SK-N-SH (cell line): ENCODE results near the gene SLC12A3. TPM values are rescaled to one million over a fixed set of nuclear protein-coding genes. Genes with fewer than 3 reads are reported as not detected.

Experiments used
- CTCF ChIA-PET: fragments of 300-600, 350-600 bp; formaldehyde crosslinking; extraction: SDS; loops from one replicate; lab custom pipeline; 2021; lab: Yijun Ruan, JAX
- POLR2A ChIA-PET: fragments of 350-600 bp; sonication (Branson Sonifier 250); formaldehyde crosslinking; extraction: SDS; loops from one replicate; lab custom pipeline; 2020; ENCODE audit warnings: antibody characterized with exemption, inconsistent platforms; lab: Yijun Ruan, JAX
- DNase-seq: peaks from one replicate; pipeline ENCODE4 v3.0.0; 2012
- H2AFZ ChIP-seq: fragments of 200-600 bp; sonication (generic); 2 replicates; pipeline ENCODE4 v1.8.1; 2016; ENCODE audit warnings: antibody characterized with exemption, mild to moderate bottlenecking, low read depth
- H3F3A ChIP-seq: fragments of 200-600 bp; sonication (generic); replicated peaks from 2 replicates; pipeline ENCODE3; 2016; ENCODE audit warnings: antibody characterized with exemption, mild to moderate bottlenecking; ENCODE audit not compliant: insufficient read depth
- H3K27ac ChIP-seq, 2 experiments: fragments of 200-500 bp in 1 of 2; fragments of 200-600 bp in 1 of 2; sonication (Bioruptor generic) in 1 of 2; sonication (generic), shearing (Covaris generic) in 1 of 2; 2 replicates each; pipeline versions ENCODE4 v1.5.1 to v1.6.1; 2014 to 2016; ENCODE audit warnings: low read depth in 2 of 2, inconsistent platforms in 1 of 2, low read length in 1 of 2, mild to moderate bottlenecking in 1 of 2, mixed read lengths in 1 of 2
- H3K27me3 ChIP-seq: fragments of 200-600 bp; sonication (generic), shearing (Covaris generic); 2 replicates; pipeline ENCODE4 v1.6.1; 2016; ENCODE audit warnings: mixed run types; ENCODE audit not compliant: insufficient read depth
- H3K36me3 ChIP-seq, 2 experiments: fragments of 200-500 bp in 1 of 2; fragments of 200-600 bp in 1 of 2; sonication (Bioruptor generic) in 1 of 2; sonication (generic) in 1 of 2; replicated peaks in 1 of 2; 2 replicates each; pipeline versions ENCODE3 to v1.5.1; 2014 to 2016; ENCODE audit warnings: low read length in 1 of 2, mild to moderate bottlenecking in 1 of 2; ENCODE audit not compliant: insufficient read depth in 2 of 2, control insufficient read depth in 1 of 2
- H3K4me1 ChIP-seq, 2 experiments: fragments of 200-500 bp in 1 of 2; fragments of 200-600 bp in 1 of 2; sonication (Bioruptor generic) in 1 of 2; sonication (generic), shearing (Covaris generic) in 1 of 2; 2 replicates each; pipeline versions ENCODE4 v1.5.1 to v1.6.1; 2014 to 2016; ENCODE audit warnings: low read depth in 1 of 2, low read length in 1 of 2, mixed run types in 1 of 2; ENCODE audit not compliant: insufficient read depth in 2 of 2, control insufficient read depth in 1 of 2
- H3K4me2 ChIP-seq: fragments of 200-600 bp; sonication (generic), shearing (Covaris generic); 2 replicates; pipeline ENCODE4 v1.6.1; 2017; ENCODE audit warnings: mixed run types
- H3K4me3 ChIP-seq, 2 experiments: fragments of 200-500 bp in 1 of 2; fragments of 200-600 bp in 1 of 2; sonication (Bioruptor generic) in 1 of 2; sonication (generic), shearing (Covaris generic) in 1 of 2; 2 replicates each; pipeline versions ENCODE4 v1.5.1 to v1.8.1; 2014 to 2016; ENCODE audit warnings: low read depth in 2 of 2, inconsistent platforms in 1 of 2, low read length in 1 of 2, mild to moderate bottlenecking in 1 of 2, mixed read lengths in 1 of 2, moderate library complexity in 1 of 2
- H3K79me2 ChIP-seq: fragments of 200-600 bp; sonication (generic); 2 replicates; pipeline ENCODE4 v1.8.1; 2017; ENCODE audit warnings: mild to moderate bottlenecking; ENCODE audit not compliant: insufficient read depth
- H3K9ac ChIP-seq: fragments of 200-600 bp; sonication (generic); 2 replicates; pipeline ENCODE4 v1.6.1; 2017; ENCODE audit warnings: mixed run types
- H3K9me2 ChIP-seq: fragments of 200-600 bp; sonication (generic); 2 replicates; pipeline ENCODE4 v1.6.1; 2017; ENCODE audit warnings: mixed run types
- H3K9me3 ChIP-seq: fragments of 200-600 bp; sonication (generic); 2 replicates; pipeline ENCODE4 v1.6.1; 2017; ENCODE audit warnings: mixed run types, mild to moderate bottlenecking, moderate library complexity
- H4K20me1 ChIP-seq: fragments of 200-600 bp; sonication (generic); 2 replicates; pipeline ENCODE4 v1.6.1; 2017; ENCODE audit warnings: mild to moderate bottlenecking, mixed run types; ENCODE audit not compliant: insufficient read depth
- FOXJ3 ChIP-seq: sonication (generic); formaldehyde crosslinking; IDR thresholded peaks from 2 replicates; pipeline ENCODE4 v1.5.1; 2020; ENCODE audit warnings: mild to moderate bottlenecking, missing genetic modification reagents
- GABPA ChIP-seq: IDR thresholded peaks from 2 replicates; pipeline ENCODE4 v1.4.0; 2012; ENCODE audit warnings: low read depth, mild to moderate bottlenecking
- GATA2 ChIP-seq: sonication (generic); formaldehyde crosslinking; IDR thresholded peaks from 2 replicates; pipeline ENCODE4 v1.5.0; 2020; ENCODE audit warnings: mild to moderate bottlenecking, missing genetic modification reagents
- NRF1 ChIP-seq: IDR thresholded peaks from 2 replicates; pipeline ENCODE4 v1.6.1; 2012; ENCODE audit warnings: low read depth, mild to moderate bottlenecking, low read length
- PBX3 ChIP-seq: IDR thresholded peaks from 2 replicates; pipeline ENCODE4; 2012
- POLR2AphosphoS5 ChIP-seq: IDR thresholded peaks from 2 replicates; pipeline ENCODE4 v1.6.1; 2012; ENCODE audit warnings: low read depth, low read length
- RCOR1 ChIP-seq: fragments of 150-350 bp; IDR thresholded peaks from 2 replicates; pipeline ENCODE4 v1.6.1; 2017; ENCODE audit warnings: antibody characterized with exemption, low read length
- SIN3A ChIP-seq: IDR thresholded peaks from 2 replicates; pipeline ENCODE4 v1.6.1; 2012; ENCODE audit warnings: low read depth, mild to moderate bottlenecking, low read length, moderate library complexity, borderline replicate concordance
- SMC3 ChIP-seq: IDR thresholded peaks from 2 replicates; pipeline ENCODE4 v1.6.1; 2012; ENCODE audit warnings: low read depth, low read length, improper control_type of control experiment
- WGBS: methylation state at CpG from one replicate; pipeline ENCODE4 v1.1.6; 2017; ENCODE audit warnings: low lambda C conversion rate; 5-methylcytosine and 5-hydroxymethylcytosine counted together
- polyA plus RNA-seq, 3 experiments: library from polyadenylated mRNA; depleted of rRNA; stranded (reverse); fragments of >200 nt; gene quantifications; 2 replicates each; pipeline ENCODE4 v1.2.3, GENCODE V29; 2012
- TF ChIP-seq, protein P1 (sequence below): fragments of 200-600 bp; sonication (generic); IDR thresholded peaks from 2 replicates; pipeline ENCODE4 v1.6.1; 2017; ENCODE audit warnings: antibody characterized with exemption, mild to moderate bottlenecking, moderate library complexity

SLC12A3 gene
- polyA plus RNA-seq, 1 of the 3 experiments (the other 2 are of a cell fraction): not detected

- TF ChIP-seq NRF1 (no peak), PBX3 (no peak), SIN3A (no peak), RCOR1 (no peak), SMC3 (no peak), FOXJ3 (no peak)
- TF ChIP-seq, protein P1, sequence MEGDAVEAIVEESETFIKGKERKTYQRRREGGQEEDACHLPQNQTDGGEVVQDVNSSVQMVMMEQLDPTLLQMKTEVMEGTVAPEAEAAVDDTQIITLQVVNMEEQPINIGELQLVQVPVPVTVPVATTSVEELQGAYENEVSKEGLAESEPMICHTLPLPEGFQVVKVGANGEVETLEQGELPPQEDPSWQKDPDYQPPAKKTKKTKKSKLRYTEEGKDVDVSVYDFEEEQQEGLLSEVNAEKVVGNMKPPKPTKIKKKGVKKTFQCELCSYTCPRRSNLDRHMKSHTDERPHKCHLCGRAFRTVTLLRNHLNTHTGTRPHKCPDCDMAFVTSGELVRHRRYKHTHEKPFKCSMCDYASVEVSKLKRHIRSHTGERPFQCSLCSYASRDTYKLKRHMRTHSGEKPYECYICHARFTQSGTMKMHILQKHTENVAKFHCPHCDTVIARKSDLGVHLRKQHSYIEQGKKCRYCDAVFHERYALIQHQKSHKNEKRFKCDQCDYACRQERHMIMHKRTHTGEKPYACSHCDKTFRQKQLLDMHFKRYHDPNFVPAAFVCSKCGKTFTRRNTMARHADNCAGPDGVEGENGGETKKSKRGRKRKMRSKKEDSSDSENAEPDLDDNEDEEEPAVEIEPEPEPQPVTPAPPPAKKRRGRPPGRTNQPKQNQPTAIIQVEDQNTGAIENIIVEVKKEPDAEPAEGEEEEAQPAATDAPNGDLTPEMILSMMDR: no peak
- H3K9me2 ChIP-seq: no peaks in the 10 kb centered on the region
- no peaks in the 10 kb centered on the region for H3K27me3 ChIP-seq
- peaks cover 26 to 39% of the 10 kb centered on the region in 2 experiments for H3K36me3 ChIP-seq
- no peak overlapping the region for H2AFZ ChIP-seq
- H3K9ac ChIP-seq: no peak overlapping the region
- no peaks in the 10 kb centered on the region for H3K9me3 ChIP-seq
- H3K4me2 ChIP-seq: no peak overlapping the region
- no peak overlapping the region for H3K27ac ChIP-seq
- no peaks in the 10 kb centered on the region for H3K79me2 ChIP-seq
- no peaks in the 10 kb centered on the region for H4K20me1 ChIP-seq
- H3F3A ChIP-seq: no peaks in the 10 kb centered on the region
- ChIA-PET POLR2A (no interaction called here), CTCF (no interaction called here)
- 85% methylated on average over 12 of the region's 12 CpGs for WGBS
- peaks cover 0 to 7% of the 10 kb centered on the region in 2 experiments; a peak in 1 of 4 replicates for H3K4me1 ChIP-seq
- no peak for DNase-seq
- H3K4me3 ChIP-seq: no peak overlapping the region
Measured at GRCh38 chr16:56823081-56823733, 41.8 kb upstream of the SLC12A3 start.

DNA sequence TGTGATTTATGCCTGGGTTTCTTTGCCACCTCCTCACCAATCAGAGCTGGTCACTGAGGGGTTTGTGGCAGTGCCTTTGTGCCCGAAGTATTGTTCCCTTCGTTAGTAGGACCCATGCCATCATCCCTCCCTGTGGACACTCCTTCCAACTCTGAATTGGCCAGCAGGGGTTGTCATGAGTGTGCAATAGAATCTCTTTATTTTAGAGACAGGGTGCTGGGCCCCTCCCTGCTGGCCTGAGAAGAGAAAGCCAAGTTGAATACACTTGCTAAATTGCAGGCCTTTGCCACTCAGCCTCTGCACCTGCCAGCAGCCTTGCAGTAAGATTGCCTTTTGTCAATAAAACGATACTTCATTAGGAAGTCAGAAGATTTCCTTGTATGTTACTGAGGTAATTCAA, 40.7 kb upstream of the SLC12A3 start:
- no peak overlapping the region for H3K9ac ChIP-seq
- H3K79me2 ChIP-seq: no peaks in the 10 kb centered on the region
- no peaks in the 10 kb centered on the region for H3K9me3 ChIP-seq
- H3F3A ChIP-seq: no peaks in the 10 kb centered on the region
- no peak overlapping the region for H3K4me2 ChIP-seq
- POLR2A ChIA-PET: no interaction called here
- no peak overlapping the region for H2AFZ ChIP-seq
- peaks cover 0 to 7% of the 10 kb centered on the region in 2 experiments; a peak in 1 of 4 replicates for H3K4me1 ChIP-seq
- no peaks in the 10 kb centered on the region for H3K9me2 ChIP-seq
- H3K4me3 ChIP-seq: no peak overlapping the region
- peaks cover 30 to 32% of the 10 kb centered on the region in 2 experiments for H3K36me3 ChIP-seq
- DNase-seq: no peak
- no peaks in the 10 kb centered on the region for H3K27me3 ChIP-seq
- whole genome bisulfite sequencing: 88% methylated on average over 3 of the region's 3 CpGs
- H3K27ac ChIP-seq: no peak overlapping the region
- CTCF ChIA-PET: interaction anchor here (0.9 to 1.0 kb wide), 2 partner anchors 10 to 21 kb away, joined by 3 read pairs; no protein-coding TSS in a partner anchor
- TF ChIP-seq GABPA (no peak), GATA2 (no peak), FOXJ3 (no peak), POLR2AphosphoS5 (no peak)
- TF ChIP-seq, protein P1: peak; percentile 39; the same call in 1 of the 2 replicates
- no peaks in the 10 kb centered on the region for H4K20me1 ChIP-seq
